NCI-H446 (cell line): ENCODE data around the gene PSG7.
"Not testable (repeated sequence)": the region's sequence is repeated elsewhere in the genome, so short reads cannot be mapped to it uniquely, and the experiment has no call there.

ENCODE experiments used
- DNase-seq, 2 experiments: peaks; one replicate each; lab custom pipeline; 2025; lab: John Stamatoyannopoulos, UW

PSG7 gene

GRCh38 chr19:42937107-42937506 is at the start of gene PSG7:
Gene PSG7 (minus strand): TSS chr19:42937207. CDS start chr19:42937076, 131 bp downstream.
- not testable (repeated sequence) for DNase-seq

GRCh38 chr19:42985588-42985987 is 48.6 kb upstream of the PSG7 start:
- no peak for DNase-seq

- DNase-seq: not testable (repeated sequence)
Observed at GRCh38 chr19:42982111-42982510, 45.1 kb upstream of the PSG7 start.

- not testable (repeated sequence) for DNase-seq
Observed at GRCh38 chr19:42971451-42971850, 34.4 kb upstream of the PSG7 start.

GRCh38 chr19:42965176-42965575 is 28.2 kb upstream of the PSG7 start:
- DNase-seq: no peak

GRCh38 chr19:42961119-42961518 is 24.1 kb upstream of the PSG7 start:
- no peak for DNase-seq

- not testable (repeated sequence) for DNase-seq
Observed at GRCh38 chr19:42952126-42952525, 15.1 kb upstream of the PSG7 start.

GRCh38 chr19:42951476-42951875 is 14.5 kb upstream of the PSG7 start:
- not testable (repeated sequence) for DNase-seq

GRCh38 chr19:42942187-42942789 is 5.3 kb upstream of the PSG7 start:
- peak in 1 of 2 experiments; percentile 22 for DNase-seq

- not testable (repeated sequence) for DNase-seq
Observed at GRCh38 chr19:42934726-42935125, 2.3 kb downstream of the PSG7 start.

- not testable (repeated sequence) for DNase-seq
Observed at GRCh38 chr19:42934183-42934582, 2.8 kb downstream of the PSG7 start.

GRCh38 chr19:42933412-42933811 is 3.6 kb downstream of the PSG7 start:
- not testable (repeated sequence) for DNase-seq

- peak in 1 of 2 experiments; percentile 25 for DNase-seq
Observed at GRCh38 chr19:42932485-42933101, 4.4 kb downstream of the PSG7 start.

- not testable (repeated sequence) for DNase-seq
Observed at GRCh38 chr19:42930214-42930613, 6.8 kb downstream of the PSG7 start.

- no peak for DNase-seq
Observed at GRCh38 chr19:42928896-42929295, 8.1 kb downstream of the PSG7 start.

GRCh38 chr19:42926781-42927180 is 10.2 kb downstream of the PSG7 start:
- no peak for DNase-seq

GRCh38 chr19:42923106-42923505 is 13.9 kb downstream of the PSG7 start:
- DNase-seq: peak; percentile 0 to 47

GRCh38 chr19:42920971-42921370 is 16.0 kb downstream of the PSG7 start:
- DNase-seq: not testable (repeated sequence)

GRCh38 chr19:42919757-42920079 is 17.3 kb downstream of the PSG7 start:
- no peak for DNase-seq

GRCh38 chr19:42919070-42919756 is 17.8 kb downstream of the PSG7 start:
- DNase-seq: not testable (repeated sequence)

GRCh38 chr19:42918377-42919069 is 18.5 kb downstream of the PSG7 start:
- not testable (repeated sequence) for DNase-seq

GRCh38 chr19:42917634-42918033 is 19.4 kb downstream of the PSG7 start, which contains the start of gene PSG6:
Gene PSG6 (minus strand): TSS chr19:42917894. CDS start chr19:42917792, 102 bp downstream.
- not testable (repeated sequence) for DNase-seq
